Body of pancreas (tissue), 4 donors: ENCODE measurements around the gene SH2D2A.

Experiments
- POLR2A ChIP-seq, 3 donors: fragments of 450-650 bp; IDR thresholded peaks; one replicate each; pipeline ENCODE4 v1.6.1; 2016; ENCODE audit warnings: antibody characterized with exemption in 3 of 3, mild to moderate bottlenecking in 2 of 3
- TF ChIP-seq, protein P1 (sequence below), 7 experiments: fragments of 450-650 bp in 4 of 7; fragments of 200-600 bp in 3 of 7; sonication (generic) in 3 of 7; IDR thresholded peaks; one replicate each; pipeline ENCODE4 v1.5.1; 2016 to 2019; ENCODE audit warnings: antibody characterized with exemption in 7 of 7

DNA sequence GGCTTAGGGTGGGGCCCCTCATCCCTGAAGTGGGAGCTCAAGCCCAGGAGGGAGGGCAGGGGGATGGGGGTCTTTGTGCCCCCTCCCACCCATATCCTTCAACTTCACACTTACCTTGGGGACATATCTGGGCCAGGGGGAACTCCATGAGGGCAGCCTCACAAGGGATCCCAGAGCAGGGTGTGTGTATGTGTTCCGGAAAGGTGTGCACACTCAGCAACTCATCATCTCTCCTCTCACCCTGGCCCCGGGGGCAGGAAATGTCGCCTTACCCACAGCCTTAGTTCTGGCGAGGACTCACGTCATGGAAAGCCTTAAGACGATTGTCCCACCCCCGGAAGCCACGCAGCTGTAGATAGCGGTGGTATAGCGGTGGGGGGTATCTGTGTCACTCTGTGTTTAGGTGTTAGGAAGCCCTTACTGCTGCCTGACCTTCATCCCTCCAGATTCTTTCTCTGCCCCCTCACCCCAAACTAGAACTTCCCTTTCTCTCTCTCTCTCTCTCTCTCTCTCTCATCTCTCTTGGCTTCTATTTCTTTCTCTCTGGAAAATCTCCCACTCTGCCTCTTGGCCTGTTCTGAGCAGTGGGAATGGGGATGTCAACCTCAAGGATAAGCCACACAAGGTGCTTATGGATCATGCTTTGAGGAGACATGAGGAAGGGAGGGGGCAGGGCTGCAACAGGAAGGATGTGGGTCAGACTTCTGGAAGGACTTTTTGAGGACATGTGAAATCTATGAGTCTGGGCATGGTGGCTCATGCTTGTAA is at the start of gene SH2D2A:
- TF ChIP-seq POLR2A (IDR thresholded peaks at IDR 0.05): peak in 2 of 3 donors; percentile 41 to 48
- TF ChIP-seq, protein P1, sequence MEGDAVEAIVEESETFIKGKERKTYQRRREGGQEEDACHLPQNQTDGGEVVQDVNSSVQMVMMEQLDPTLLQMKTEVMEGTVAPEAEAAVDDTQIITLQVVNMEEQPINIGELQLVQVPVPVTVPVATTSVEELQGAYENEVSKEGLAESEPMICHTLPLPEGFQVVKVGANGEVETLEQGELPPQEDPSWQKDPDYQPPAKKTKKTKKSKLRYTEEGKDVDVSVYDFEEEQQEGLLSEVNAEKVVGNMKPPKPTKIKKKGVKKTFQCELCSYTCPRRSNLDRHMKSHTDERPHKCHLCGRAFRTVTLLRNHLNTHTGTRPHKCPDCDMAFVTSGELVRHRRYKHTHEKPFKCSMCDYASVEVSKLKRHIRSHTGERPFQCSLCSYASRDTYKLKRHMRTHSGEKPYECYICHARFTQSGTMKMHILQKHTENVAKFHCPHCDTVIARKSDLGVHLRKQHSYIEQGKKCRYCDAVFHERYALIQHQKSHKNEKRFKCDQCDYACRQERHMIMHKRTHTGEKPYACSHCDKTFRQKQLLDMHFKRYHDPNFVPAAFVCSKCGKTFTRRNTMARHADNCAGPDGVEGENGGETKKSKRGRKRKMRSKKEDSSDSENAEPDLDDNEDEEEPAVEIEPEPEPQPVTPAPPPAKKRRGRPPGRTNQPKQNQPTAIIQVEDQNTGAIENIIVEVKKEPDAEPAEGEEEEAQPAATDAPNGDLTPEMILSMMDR (IDR thresholded peaks at IDR 0.05): no peak
